Measurements from ENCODE around the gene WIPF2.

DNA sequence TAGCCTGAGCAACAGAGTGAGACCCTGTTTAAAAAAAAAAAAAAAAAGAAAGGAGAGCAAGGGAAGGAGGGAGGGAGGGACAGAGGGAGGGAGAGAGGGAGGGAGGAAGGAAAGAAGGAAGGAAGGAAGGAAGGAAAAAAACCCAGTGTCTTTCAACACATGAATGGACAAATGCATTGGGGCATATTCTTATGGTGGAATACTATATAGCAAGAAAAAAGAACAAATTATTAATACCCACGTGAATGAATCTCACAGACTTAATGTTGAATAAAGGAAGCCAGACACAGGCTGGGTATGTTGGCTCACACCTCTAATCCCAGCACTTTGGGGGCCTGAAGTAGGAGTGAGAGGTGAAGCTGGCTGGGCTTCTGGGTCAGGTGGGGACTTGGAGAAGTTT, 21.6 kb upstream of the WIPF2 start:
- TF ChIP-seq RCOR1 (IDR thresholded peaks at IDR 0.05; ENCODE audit: low read depth, low read length): no peak
- TF ChIP-seq, protein P1, sequence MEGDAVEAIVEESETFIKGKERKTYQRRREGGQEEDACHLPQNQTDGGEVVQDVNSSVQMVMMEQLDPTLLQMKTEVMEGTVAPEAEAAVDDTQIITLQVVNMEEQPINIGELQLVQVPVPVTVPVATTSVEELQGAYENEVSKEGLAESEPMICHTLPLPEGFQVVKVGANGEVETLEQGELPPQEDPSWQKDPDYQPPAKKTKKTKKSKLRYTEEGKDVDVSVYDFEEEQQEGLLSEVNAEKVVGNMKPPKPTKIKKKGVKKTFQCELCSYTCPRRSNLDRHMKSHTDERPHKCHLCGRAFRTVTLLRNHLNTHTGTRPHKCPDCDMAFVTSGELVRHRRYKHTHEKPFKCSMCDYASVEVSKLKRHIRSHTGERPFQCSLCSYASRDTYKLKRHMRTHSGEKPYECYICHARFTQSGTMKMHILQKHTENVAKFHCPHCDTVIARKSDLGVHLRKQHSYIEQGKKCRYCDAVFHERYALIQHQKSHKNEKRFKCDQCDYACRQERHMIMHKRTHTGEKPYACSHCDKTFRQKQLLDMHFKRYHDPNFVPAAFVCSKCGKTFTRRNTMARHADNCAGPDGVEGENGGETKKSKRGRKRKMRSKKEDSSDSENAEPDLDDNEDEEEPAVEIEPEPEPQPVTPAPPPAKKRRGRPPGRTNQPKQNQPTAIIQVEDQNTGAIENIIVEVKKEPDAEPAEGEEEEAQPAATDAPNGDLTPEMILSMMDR (IDR thresholded peaks at IDR 0.05): no peak
- no peak for TF ChIP-seq POLR2A (IDR thresholded peaks at IDR 0.05; ENCODE audit: low read length)
- no peak for TF ChIP-seq CEBPB (IDR thresholded peaks at IDR 0.05)
- TF ChIP-seq, protein P2, sequence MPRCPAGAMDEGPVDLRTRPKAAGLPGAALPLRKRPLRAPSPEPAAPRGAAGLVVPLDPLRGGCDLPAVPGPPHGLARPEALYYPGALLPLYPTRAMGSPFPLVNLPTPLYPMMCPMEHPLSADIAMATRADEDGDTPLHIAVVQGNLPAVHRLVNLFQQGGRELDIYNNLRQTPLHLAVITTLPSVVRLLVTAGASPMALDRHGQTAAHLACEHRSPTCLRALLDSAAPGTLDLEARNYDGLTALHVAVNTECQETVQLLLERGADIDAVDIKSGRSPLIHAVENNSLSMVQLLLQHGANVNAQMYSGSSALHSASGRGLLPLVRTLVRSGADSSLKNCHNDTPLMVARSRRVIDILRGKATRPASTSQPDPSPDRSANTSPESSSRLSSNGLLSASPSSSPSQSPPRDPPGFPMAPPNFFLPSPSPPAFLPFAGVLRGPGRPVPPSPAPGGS (IDR thresholded peaks at IDR 0.05): no peak
